Amniotic stem cell (primary cell): ENCODE measurements around the gene IGFL3.

Source experiments
- DNase-seq: peaks from one replicate; lab custom pipeline; 2025; lab: John Stamatoyannopoulos, UW

Gene IGFL3

GRCh38 chr19:46076951-46077814, 47.3 kb downstream of the IGFL3 start:
- DNase-seq: peak; percentile 64

- no peak for DNase-seq
These were observed 48.2 kb downstream of the IGFL3 start for GRCh38 chr19:46076031-46076880.

- no peak for DNase-seq
These were observed 51.1 kb downstream of the IGFL3 start for GRCh38 chr19:46073268-46073922.
